ENCODE data around the gene TSC22D3.
"Not testable (repeated sequence)": the region's sequence is repeated elsewhere in the genome, so short reads cannot be mapped to it uniquely, and the experiment has no call there.

The TSC22D3 gene

GRCh38 chrX:107775734-107776511, at the start of gene TSC22D3:
TSS of gene TSC22D3 (minus strand) at chrX:107775787. CDS start at chrX:107775419, 368 bp downstream.
- DNase-seq: peak; percentile 67 to 71

DNA sequence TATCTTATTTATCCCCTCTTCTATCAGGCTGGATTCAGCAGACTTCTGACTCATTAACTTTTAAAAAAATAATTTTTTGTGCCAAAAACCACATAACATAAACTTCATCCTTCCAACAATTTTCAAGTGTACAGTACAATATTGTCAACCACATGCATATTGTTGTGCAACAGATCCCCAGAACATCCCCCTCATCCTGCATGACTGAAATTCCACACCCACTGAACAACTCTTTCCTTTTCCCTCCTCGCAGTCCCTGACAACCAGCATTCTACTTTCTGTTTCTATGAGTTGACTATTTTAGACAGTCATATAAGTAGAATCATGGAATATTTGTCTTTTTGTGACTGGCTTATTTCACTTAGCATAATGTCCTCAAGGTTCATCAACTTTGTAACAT, 47.9 kb upstream of the TSC22D3 start:
- DNase-seq: no peak

GRCh38 chrX:107823042-107823441, 47.5 kb upstream of the TSC22D3 start:
- DNase-seq: no peak

DNA sequence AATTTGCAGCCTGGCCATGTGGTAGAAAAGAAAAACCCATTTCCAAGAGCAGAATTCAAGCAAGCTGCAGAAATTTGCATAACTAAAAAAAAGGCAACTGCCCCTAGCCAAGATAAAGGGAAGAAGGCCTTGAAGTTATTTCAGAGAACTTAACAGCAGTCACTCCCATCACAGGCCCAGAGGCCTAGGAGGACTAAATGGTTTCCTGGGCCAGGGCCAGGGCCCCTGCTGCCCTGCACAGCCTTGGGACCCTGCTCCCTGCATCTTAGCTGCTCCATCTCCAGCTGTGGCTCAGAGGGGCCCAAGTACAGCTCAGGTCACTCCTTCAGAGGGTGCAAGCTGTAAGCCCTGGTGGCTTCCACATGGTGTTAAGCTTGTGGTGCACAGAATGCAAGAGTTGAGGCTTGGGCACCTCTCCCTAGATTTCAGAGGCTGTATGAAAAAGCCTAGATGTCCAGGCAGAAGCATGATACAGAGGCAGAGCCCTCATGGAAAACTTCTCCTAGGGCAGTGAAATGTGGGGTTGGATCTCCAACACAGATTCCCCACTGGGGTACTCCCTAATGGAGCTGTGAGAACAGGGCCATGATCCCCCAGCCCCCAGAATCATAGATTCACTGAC, 43.4 kb upstream of the TSC22D3 start:
- DNase-seq: no peak

DNA sequence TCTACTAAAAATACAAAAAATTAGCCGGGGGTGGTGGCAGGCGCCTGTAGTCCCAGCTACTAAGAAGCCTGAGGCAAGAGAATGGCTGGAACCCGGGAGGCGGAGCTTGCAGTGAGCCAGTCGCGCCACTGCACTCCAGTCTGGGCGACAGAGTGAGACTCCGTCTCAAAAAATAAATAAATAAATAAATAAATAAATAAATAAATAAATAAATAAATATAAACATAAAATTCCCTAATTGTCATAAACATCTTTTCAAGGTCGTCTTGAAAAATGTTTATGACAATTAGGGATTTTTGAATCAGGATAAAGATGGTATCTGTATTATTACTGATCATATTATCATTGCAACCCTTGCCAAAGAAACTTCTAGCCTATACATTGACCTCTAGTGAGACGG, 34.5 kb upstream of the TSC22D3 start:
- DNase-seq: not testable (repeated sequence)

DNA sequence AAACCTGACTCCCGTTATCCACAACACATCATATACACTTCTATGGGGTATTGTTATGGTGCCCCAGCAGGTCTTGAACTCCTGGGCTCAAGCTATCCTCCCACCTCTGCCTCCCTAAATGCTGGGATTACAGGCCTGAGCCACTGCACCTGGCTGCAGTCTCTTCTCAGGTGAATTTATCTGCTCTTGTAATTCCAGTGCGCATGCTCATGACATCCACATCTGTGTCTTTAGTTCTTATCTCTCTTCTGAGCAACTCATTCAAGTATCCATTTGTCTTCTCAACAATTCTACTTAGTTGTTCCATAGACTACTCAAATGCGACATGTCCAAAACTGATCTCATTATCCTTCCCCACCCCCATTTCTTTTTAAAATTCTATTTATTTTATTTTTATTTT, 29.6 kb upstream of the TSC22D3 start:
- no peak for DNase-seq

DNA sequence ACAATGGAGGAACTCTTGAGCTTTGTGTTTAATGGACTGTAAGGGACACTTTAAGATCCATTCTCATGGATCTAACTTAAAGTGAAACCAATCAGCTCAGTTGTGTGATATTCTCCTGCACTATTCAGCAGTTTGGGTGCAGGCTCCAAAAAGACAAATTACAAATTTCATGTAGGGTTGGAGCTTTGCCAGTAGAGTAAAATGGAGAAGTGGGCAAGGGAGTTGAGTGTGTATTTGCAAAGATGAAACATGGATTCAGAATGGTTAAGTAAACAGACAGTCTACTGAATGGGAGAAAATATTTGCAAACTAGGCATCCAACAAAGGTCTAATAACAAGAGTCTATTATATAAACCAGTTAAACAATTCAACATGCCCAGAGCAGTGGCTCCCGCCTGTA, 28.8 kb upstream of the TSC22D3 start:
- no peak for DNase-seq

DNA sequence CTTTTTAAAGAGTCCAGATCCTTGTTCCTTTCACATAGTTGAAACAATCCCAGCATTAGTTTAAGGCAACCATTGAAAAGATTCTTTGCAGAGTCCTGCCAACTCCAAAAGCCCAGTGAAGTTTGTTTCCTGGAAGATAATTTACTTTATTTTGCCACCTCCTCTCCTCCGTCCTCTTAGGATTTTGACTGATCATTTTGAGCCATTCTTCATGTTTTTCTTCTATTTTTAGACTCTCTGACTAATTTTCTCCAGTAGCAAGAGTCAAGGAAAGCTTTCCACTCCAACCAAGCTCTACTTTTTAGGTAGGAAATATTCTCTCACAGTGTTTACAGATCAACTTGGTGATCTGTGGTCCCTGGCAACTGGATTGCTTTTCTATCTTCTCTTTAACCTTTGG, 12.2 kb upstream of the TSC22D3 start:
- DNase-seq: no peak

DNA sequence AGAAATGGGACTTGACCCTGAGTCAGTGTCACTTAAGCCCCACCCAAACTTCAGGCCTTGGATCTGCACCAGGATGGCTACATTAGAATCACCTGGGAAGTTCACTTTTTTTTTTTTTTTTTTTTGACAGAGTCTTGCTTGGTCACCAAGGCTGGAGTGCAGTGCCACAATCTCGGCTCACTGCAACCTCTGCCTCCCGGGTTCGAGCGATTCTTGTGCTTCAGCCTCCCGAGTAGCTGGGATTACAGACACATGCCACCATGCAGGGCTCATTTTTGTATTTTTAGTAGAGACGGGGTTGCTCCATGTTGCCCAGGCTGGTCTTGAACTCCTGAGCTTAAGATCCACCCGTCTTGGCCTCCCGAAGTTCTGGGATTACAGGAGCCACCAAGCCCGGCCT, 4.9 kb upstream of the TSC22D3 start:
- DNase-seq: no peak

DNA sequence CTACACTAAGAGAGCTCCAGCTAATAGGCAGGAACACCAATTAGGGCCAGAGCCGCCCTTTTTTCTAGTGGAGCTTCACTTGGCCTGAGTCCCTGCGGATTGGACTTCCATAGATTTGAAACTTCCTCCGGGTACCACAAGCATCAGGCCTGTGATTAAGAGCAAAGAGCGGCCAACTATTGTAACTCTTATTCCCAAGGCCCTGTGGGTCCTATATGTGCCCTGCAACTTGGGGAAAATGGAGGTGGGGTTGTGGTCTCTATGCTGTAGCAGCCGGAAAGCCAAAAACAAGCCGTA, 1.9 kb upstream of the TSC22D3 start, which contains the start of gene NCBP2L:
Gene NCBP2L (plus strand): TSS at position 198 of the 297 bp plus-strand sequence. CDS start 16,488 bp downstream, outside the sequence.
- no peak for DNase-seq

DNA sequence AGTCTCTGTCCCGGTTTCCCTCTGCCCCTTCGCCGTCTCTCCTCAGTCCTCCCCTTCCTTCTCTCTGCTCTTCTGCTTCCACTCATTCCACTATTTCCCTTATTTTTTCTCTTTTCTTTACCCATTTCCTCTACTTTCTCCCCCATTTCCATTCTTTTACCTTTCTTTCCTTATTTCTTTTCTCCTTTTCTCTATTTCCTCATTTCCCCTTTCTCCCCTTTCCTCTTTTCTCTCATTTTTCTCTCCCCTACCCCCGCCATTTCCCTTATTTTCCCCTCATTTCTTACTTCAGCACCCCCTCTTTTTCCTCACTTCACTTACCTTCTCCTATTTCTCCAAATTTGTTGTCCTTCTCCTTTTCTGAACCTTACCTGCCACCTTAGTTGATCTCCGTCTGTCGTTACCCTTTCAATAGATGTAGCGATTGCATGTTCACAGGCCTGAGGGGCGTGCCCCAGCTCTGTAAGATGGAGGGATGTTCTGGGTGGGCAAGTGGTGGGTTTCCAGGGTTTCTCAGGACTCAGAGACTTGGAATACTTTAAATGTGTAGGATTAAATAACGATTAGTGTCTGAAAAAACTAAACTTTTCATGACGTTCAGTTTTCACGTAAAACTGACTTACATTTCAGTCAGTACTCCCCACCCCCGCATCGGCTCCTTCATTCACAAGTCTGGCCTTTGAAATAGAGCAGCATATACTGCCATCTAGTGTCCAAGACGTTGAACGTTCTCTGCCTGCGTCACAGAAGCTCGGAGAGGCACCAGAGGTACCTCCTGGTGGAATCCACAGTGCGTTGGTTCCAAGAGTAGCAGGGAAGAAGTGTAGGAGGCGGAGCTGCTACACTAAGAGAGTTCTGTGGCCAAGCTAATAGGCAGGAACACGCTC, 1.3 kb upstream of the TSC22D3 start:
- DNase-seq: peak; percentile 81 to 84

GRCh38 chrX:107775000-107775733, 420 bp downstream of the TSC22D3 start:
- peak in 1 of 2 experiments; percentile 22 for DNase-seq

DNA sequence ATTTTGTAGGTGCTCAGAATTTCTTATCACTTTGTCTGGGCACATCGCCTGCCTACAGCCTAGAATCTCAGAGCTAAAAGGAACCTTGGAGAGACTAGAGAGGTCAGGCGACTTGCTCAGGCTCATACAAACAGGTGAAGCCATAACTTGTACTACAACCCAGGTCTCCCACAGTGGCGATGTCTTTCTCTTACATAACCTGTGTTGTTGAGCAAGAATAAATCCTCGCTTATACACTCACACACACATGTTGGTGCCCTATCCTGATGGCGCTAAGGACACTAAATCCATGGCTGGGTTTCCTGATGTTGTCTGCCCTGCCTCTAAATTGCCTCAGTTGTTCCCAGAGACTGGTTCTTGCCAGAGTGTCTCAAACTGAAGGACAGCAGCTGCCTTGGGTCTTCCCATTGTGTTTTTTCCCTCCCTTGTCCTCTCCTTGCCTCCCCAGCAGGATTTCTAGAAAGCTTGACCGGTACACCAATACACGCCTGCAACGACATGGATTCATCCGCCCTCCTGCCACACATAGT, 1.6 kb downstream of the TSC22D3 start:
- no peak for DNase-seq

GRCh38 chrX:107773206-107773605, 2.4 kb downstream of the TSC22D3 start:
- DNase-seq: no peak

- DNase-seq: no peak
Observed at GRCh38 chrX:107769581-107770317, 5.8 kb downstream of the TSC22D3 start.

DNA sequence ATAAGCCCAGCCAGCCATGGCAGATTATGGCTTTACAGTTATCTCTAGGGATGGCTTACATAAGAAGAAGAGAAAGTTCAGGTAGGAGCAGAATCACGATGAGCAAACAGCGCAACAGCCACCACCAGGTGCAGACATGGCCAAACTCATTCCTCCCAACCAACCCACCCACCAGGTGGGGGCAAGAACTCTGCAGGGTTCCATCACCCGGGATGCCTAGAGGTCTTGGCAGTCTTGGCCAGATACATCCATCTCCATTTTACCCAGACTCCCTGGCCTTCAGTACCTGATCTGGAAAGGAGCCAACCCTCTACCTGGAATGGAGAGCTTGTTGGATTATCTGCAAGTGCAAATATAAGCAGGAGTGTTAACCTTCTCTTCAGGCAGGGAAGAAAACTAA, 7.5 kb downstream of the TSC22D3 start:
- no peak for DNase-seq

- no peak for DNase-seq
Observed at GRCh38 chrX:107766470-107767150, 9.0 kb downstream of the TSC22D3 start.

DNA sequence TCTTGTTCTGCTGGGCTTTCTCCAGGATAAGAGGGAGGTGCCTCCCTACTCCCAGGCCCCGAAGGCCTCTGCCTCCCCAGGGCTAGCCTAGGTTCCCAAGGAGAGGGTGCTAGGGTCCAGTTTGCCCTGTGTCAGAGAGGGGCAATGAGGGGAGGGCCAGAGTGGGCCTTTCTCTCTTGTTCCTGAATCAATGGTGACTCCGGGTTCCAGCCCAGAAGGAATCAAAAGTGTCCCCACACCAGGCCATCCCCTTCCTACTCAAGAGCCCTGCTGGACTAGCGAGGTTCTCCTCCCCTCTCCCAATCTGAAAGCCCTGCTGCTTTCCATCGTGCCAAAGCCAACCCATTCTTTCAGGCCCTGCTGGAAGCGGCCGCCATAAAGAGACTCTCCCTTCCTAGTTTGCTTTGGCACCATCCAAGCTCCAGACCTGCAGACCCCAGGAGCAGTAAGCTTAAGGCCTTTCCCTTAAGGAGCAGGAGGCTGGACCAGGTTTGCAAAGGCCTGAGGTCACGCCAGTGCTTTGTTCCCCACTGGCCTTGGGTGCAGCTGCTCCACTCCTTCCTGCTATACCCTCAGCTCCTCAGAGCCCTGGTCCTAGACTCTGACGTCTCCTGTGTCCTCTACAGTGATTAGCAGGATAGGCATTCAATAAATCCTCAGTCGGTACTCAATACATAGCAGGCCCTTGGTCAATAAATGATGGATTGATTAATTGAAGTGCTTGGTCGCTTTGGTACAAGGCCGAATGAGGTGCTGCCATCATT, 10.6 kb downstream of the TSC22D3 start:
- no peak for DNase-seq

DNA sequence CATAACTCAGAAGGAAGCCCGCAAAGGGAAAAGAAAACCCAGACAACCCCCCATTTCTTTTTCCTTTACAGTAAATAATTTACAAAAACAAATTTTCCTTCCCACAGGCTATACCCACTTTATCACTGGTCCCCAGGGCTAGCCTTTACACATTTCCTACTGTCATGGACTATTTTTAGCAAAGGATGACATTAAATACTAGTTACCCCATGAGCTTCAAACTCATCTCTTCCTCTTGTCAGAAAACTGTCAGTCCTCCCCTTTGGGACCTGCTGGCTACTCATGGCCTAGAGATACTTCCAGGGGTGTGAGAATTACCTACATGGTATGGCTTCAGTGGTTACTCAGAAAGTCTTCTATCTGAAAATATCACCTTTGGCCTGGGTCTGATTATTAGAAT, 11.9 kb downstream of the TSC22D3 start:
- DNase-seq: no peak

DNA sequence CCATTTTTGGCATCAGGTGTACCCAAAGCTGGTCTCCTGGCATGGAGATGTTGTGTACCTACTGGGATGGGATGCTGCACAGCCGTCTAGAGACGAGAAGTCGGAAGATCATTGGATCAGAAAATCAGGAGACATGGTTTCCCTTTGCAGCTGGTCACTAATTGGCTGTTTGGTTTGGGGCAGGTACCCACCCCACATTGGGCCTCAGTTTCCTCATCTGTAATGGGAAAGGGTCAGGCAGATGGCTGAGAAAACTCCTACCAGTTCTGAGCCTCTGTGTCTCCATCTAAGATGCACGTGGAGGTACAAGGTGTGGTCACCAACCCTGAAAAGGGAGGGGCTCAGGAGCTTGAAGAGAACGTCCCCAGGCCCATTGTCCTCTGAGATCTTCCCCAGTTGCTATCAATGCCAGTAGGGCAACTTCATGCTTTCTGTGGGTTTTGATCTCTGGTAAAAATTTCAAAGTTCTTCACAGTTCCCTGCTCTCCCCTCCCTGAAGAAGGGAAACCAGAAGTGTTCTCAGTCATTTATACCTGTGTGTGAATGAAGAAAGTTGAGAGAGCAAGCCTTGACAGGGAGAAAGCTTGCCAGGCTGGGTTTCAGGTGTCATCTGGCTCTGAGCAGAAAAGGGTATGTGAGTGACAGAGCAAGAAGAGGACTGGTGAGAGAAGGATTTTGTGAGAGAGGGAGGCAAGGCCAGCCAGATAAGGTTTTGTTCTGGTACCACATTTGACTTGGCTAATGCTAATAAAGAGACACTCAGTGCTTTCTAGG, 15.1 kb downstream of the TSC22D3 start:
- no peak for DNase-seq
